HG02973 (cell line): ENCODE results near the gene ARHGAP32.

ENCODE experiments used
- ATAC-seq: cut with Tn5 transposase; IDR thresholded peaks from one replicate; pipeline ENCODE4 v1.9.1; 2021; ENCODE audit warnings: moderate library complexity; ENCODE audit not compliant: unreplicated experiment

ARHGAP32 gene

GRCh38 chr11:129192150-129192549 lies at the start of gene ARHGAP32:
Gene ARHGAP32 (minus strand): TSS chr11:129192325. CDS start chr11:129192198, 127 bp downstream.
- ATAC-seq = no peak

DNA sequence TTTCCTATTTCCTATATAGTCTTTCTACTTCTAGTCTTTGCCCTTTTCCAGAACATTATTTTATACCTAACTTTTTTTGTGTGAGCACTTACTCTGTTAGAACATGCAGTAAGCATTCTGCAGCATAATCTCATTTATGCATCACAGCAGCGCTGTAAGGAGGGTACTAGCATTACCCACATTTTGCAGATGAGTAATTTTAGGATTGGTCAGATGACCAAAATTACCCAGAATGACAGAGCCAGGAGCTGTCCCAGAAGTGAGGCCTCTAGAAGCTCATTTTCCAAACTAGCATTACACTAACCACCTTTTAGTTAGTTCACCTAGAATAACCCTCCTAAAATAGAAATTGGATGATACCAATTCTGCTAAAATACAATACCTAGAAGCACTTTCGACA lies 47.1 kb upstream of the ARHGAP32 start:
- ATAC-seq = no peak

DNA sequence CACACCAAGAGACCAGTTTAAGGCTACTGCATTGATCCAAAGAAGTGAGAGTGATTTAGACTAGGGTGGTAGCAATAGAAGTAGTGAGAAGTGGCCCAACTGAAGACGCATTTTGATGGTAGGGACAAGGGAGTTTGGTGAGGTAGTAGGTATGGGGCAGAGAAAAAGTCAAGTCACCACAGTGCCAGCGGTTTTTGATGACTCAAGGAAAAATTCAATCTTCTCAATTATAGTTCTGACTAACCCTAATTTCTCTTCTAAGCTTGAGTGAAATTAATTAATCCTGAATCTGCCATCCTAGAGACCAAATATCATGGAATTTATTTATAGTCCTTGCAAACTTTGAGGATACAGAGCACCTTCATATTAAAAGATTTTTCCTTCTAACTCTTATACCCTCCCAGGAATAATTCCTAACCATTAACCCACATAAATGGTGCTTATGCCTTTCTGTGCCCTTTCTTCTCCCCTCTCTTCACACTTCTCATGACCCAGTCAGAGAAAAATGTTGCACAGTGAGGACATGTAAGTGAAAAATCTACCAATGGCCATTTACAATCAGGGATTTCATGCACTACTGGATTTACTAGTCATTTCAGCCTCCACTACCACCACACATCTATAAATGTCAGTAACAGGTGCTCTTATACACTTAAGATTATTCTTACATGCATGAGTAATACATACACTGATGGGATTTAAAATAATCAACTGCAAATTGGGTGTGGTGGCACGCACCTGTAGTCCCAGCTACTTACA lies 45.9 kb upstream of the ARHGAP32 start:
- ATAC-seq = peak; percentile 59

DNA sequence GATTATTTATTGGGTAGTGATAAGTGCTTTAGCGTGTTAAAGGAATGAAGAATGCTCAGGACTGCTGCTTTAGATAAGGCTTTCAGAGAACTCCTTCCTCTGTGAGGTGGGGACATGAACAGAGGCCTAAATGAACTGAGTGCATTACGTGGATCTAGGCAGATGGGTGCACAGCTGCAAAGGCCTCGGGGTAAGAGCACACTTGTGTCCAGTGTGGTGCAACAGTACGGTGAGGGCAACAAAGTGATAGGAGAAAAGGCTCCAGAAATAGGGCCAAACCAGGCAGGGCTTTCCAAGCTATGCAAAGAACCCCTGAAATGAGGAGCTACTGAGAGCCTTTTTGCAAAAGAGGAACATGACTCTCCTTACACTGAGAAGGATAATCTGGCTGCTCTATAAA lies 45.3 kb upstream of the ARHGAP32 start:
- ATAC-seq = no peak

GRCh38 chr11:129236850-129237249 lies 44.7 kb upstream of the ARHGAP32 start:
- ATAC-seq = no peak

GRCh38 chr11:129234978-129235377 lies 42.9 kb upstream of the ARHGAP32 start:
- no peak for ATAC-seq

GRCh38 chr11:129230006-129230405 lies 37.9 kb upstream of the ARHGAP32 start:
- no peak for ATAC-seq

DNA sequence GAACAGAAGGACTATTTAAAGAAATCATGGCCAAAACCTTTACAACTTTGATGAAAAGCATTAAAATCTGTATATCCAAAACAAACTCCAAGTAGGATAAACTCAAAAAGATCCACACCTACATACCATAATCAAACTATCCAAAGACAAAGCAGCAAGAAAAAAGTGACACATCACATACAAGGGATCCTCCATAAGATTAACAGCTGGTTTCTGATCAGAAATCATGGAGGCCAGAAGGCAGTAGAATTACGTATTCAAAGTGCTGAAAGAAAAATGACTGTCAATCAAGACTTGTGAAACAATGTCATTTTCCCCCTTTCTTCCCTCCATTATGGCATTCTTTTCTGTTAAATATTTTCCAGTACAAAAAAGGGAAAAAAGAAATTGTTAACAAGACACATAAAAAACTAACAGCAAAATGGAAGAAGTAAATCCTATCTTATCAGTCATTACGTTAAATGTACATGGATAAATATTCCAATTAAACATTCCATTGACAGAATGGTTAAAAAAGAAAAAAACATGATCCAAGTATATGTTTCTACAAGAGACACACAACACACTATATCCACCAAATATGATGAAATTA lies 34.2 kb upstream of the ARHGAP32 start:
- ATAC-seq = no peak

DNA sequence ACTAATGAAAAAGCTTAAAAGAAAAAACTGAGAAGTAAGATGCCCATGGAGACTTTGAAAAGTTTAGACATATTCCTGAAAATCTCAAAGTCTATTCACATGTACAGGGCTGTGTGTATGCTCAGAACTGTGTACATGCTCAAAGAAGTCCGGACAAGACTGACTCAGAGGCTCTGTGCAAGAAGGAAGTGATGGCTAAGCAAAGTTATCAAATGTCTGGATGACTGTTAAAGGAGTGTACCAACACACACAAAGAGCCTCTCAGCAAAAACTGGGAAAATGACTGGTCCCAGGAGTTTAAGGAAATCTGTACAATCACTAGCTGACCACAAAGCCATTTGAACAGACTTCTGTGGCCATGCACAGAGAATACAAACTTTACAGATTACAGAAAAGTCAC lies 33.1 kb upstream of the ARHGAP32 start:
- no peak for ATAC-seq

DNA sequence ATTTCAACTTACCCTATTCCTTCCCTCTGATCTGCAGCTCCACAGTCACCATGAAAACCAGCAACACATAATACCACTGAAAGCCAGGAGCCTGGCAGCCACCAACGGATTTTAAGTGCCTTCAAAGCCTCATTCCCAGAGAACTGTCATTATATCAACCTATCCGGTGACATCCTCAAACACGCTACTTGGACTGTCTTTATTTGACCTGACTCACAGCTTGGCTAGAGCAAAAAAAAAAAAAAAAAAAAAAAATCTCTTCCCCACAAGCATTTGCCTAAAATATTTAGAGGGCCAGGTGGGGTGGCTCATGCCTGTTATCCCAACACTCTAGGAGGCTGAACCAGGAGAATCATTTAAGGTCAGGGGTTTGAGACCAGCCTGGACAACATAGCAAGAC lies 32.4 kb upstream of the ARHGAP32 start:
- ATAC-seq = no peak

GRCh38 chr11:129223701-129224149 lies 31.6 kb upstream of the ARHGAP32 start:
- no peak for ATAC-seq

GRCh38 chr11:129223260-129223659 lies 31.1 kb upstream of the ARHGAP32 start:
- ATAC-seq = no peak

DNA sequence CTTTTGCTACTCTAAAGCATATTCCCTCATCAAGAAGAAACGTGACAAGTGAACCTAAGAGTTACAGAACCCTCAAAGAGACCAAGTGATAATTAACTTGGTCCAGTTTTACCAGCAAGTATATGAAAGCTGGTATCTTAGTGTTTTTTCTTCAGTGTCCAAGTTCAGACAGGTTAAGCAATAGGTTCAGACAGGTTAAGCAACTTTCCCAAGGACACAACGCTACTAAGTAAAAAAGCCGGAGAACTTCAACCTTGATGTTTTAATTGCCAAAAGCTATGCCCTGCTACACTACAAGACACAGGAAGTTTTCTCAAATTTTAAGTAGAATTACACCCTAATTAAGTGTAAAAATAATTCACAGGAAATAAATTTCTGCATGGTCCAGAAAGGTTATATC lies 30.0 kb upstream of the ARHGAP32 start:
- no peak for ATAC-seq

GRCh38 chr11:129215506-129216245 lies 23.6 kb upstream of the ARHGAP32 start:
- no peak for ATAC-seq

DNA sequence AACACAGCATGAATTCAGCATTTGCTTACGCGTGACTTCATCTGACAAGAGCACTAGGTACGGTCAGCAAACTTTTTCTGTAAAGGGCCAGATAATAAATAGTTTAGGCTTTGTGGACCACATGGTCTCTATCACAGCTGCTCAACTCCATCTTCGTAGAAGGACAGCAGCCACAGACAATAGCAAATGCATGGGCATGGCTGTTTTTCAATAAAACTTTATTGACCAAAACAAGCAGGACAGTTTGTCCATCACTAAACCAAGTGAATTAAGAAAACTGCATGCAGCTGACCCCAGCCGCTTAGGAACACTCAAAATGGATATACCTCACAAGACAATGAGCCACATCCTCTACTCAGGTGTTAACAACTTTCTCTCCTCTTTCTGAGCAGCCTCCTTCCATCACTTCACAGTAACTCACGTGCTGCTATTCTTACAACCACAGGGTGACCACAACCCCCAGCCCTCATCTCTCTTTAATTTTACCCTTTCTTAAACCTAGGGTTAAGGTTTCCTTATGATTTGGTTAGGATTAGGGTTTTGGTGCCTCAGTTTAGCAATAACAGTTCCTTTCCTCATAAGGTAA lies 22.7 kb upstream of the ARHGAP32 start:
- ATAC-seq = no peak

GRCh38 chr11:129213261-129213660 lies 21.1 kb upstream of the ARHGAP32 start:
- no peak for ATAC-seq

DNA sequence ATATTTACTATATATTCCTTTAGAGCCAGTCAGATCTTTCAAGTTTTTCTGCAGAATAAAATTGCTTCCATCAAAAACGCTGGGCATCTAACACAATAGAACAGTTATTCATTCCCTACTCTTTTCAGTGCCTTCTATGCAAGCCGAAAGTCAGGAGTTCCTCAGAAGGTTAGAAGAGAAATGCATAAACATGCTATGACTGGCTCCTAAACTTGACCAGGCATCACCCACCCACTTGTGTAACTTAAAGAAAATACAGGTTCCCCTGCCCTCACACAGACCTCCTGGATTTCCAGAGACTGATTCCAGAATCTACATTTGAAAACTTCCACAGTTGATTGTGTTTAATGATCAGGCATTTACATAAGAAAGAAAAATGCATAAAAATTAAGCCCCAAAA lies 19.3 kb upstream of the ARHGAP32 start:
- ATAC-seq = no peak

DNA sequence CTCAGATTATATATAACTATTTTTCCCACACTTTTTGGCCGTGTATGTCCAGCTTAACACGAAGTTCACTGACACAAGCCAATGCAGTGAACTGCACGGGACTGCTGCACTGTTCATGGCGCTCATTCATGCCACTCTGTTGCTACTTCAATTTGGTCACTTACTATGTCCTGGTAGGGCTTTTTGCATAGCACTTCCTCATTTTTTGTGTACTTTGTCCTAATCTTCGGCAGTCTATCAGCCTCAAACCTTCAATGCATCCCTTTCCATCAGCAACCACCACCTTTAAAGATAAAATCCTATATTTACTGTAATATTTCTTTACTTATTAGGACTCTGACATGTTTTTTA lies 18.7 kb upstream of the ARHGAP32 start:
- ATAC-seq = no peak

DNA sequence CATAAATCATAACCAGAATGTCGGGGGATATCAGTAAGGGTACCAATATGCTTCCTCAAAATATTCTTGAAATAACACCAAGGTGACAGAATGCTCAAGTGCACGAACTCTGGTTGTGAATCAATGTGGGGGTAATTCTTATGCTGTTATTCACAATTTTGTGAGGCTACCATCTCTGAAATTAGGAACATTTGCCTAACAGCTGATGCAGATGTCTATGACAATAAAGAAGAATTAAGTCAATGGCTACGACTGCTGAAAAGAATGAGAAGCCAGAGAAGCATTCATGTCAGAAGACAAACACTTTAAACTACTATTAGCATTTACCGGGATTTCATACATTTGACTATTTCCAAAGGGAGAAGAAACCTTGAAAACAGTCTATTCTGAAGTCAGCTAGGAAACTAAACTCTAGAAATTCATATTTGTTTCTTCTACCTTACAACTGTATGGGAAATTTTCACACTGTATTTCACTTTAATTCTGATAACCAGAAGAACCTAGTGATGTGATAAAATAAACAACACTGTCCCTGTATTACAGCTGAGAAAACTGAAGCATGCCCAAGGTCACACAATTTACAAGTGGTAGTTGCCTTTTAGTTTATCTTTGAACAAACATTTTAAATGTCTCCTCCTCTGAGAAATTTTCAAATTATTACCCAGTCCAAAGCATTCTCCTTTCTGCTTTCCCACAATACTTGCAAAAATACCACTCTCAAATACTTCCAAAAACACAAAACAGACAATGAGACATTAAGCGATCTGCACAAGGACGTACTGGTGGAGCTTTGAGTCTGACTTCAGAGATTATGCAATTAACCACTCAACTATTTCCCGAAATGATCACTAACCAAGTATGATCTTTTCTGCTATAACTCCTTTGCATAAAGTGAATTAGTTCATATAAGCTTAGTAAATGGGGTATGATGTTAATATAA lies 18.0 kb upstream of the ARHGAP32 start:
- ATAC-seq = no peak

GRCh38 chr11:129208863-129209262 lies 16.7 kb upstream of the ARHGAP32 start:
- ATAC-seq = no peak
